T-cell (primary cell): ENCODE results near the gene CDKN2B. TPM values are rescaled to one million over a fixed set of nuclear protein-coding genes. Genes with fewer than 3 reads are reported as not detected.
A peak's percentile ranks its signal among the peaks of the same experiment; 100 is the strongest.

Source experiments
- ATAC-seq, 4 experiments: fragments of 200-7000 bp in 3 of 4; fragments of 150-1000 bp in 1 of 4; cut with Tn5 transposase; replicated peaks in 1 of 4; 1 replicate in 3 of 4; 2 replicates in 1 of 4; pipeline ENCODE4 v1.10.0; 2021; ENCODE audit warnings: moderate library complexity in 3 of 4, mild to moderate bottlenecking in 2 of 4, moderate number of reproducible peaks in 1 of 4
- CTCF ChIA-PET, 2 donors: fragments of 300-600 bp; sonication (Branson Sonifier 250); formaldehyde crosslinking; loops; one replicate each; lab custom pipeline; 2022; ENCODE audit warnings: antibody characterized with exemption in 2 of 2; lab: Charles Lee
- POLR2A ChIA-PET, 2 donors: fragments of 300-600 bp; sonication (Branson Sonifier 250); formaldehyde crosslinking; loops; one replicate each; lab custom pipeline; 2022; ENCODE audit warnings: antibody characterized with exemption in 2 of 2; lab: Charles Lee
- DNase-seq, 35 experiments: peaks; one replicate each; pipeline versions ENCODE4 v3.0.0 to v3.0.0-alpha.2; 2013 to 2023
- H3K27ac ChIP-seq: one replicate; pipeline ENCODE4 v1.5.1; 2013; ENCODE audit warnings: low read length
- H3K27me3 ChIP-seq, 2 experiments: replicated peaks in 1 of 2; 1 replicate in 1 of 2; 2 replicates in 1 of 2; pipeline versions ENCODE4 v1.6.1 to v1.7.0; 2013; ENCODE audit warnings: low read length in 1 of 2, mixed read lengths in 1 of 2; ENCODE audit not compliant: control insufficient read depth in 2 of 2, insufficient read depth in 2 of 2; ENCODE audit errors: extremely low read depth in 1 of 2
- H3K36me3 ChIP-seq, 2 donors: 1 replicate in 1 of 2; 2 replicates in 1 of 2; pipeline versions ENCODE4 v1.6.1 to v1.7.0; 2013; ENCODE audit warnings: low read length in 1 of 2; ENCODE audit not compliant: control insufficient read depth in 2 of 2, insufficient read depth in 1 of 2; ENCODE audit errors: extremely low read depth in 1 of 2
- H3K4me1 ChIP-seq, 2 experiments: 1 replicate in 1 of 2; 2 replicates in 1 of 2; pipeline versions ENCODE4 v1.6.1 to v1.7.0; 2013; ENCODE audit warnings: low read length in 2 of 2, mixed read lengths in 1 of 2; ENCODE audit not compliant: insufficient read depth in 2 of 2, control insufficient read depth in 1 of 2; ENCODE audit errors: extremely low read depth in 1 of 2
- H3K4me3 ChIP-seq, 2 donors: 1 replicate in 1 of 2; 2 replicates in 1 of 2; pipeline versions ENCODE4 v1.5.1 to v1.7.0; 2013; ENCODE audit warnings: mild to moderate bottlenecking in 2 of 2, low read length in 1 of 2, moderate library complexity in 1 of 2; ENCODE audit not compliant: control insufficient read depth in 1 of 2; ENCODE audit errors: extremely low read depth in 1 of 2
- H3K9me3 ChIP-seq: 2 replicates; pipeline ENCODE4 v1.7.0; 2013
- H3K27ac Mint-ChIP-seq, 2 donors: one replicate each; pipeline ENCODE4 v1.8.0; 2020 to 2021; ENCODE audit warnings: mild to moderate bottlenecking in 2 of 2, mixed read lengths in 2 of 2
- H3K27me3 Mint-ChIP-seq, 2 donors: one replicate each; pipeline ENCODE4 v1.8.0; 2021 to 2022; ENCODE audit warnings: mixed read lengths in 2 of 2
- H3K36me3 Mint-ChIP-seq: one replicate; pipeline ENCODE4 v1.8.0; 2021; ENCODE audit warnings: mixed read lengths
- H3K4me1 Mint-ChIP-seq, 3 donors: one replicate each; pipeline ENCODE4 v1.8.0; 2020 to 2022; ENCODE audit warnings: mixed read lengths in 3 of 3, mild to moderate bottlenecking in 1 of 3
- H3K4me3 Mint-ChIP-seq, 3 donors: one replicate each; pipeline ENCODE4 v1.8.0; 2020 to 2022; ENCODE audit warnings: mild to moderate bottlenecking in 3 of 3, mixed read lengths in 3 of 3, moderate library complexity in 3 of 3
- H3K9me3 Mint-ChIP-seq, 3 donors: one replicate each; pipeline ENCODE4 v1.8.0; 2020 to 2022; ENCODE audit warnings: mixed read lengths in 3 of 3
- WGBS: methylation state at CpG from one replicate; pipeline ENCODE4 v1.1.5; 2013; ENCODE audit warnings: missing lambda C conversion rate; ENCODE audit not compliant: insufficient coverage; 5-methylcytosine and 5-hydroxymethylcytosine counted together
- total RNA-seq, 35 experiments: library from RNA in 6 of 35; stranded (reverse) in 6 of 35; fragments of 120-200 nt in 1 of 35; gene quantifications; one replicate each; pipeline versions ENCODE4 v1.2.1 to v1.2.4 and lab custom pipeline; 2013 to 2026

Gene CDKN2B
- total RNA-seq, 5 donors from 2014 or later (not counting 1 experiment from before 2014, with no cell fraction given) = 0.33 to 4.4 (median 1.4) TPM

DNA sequence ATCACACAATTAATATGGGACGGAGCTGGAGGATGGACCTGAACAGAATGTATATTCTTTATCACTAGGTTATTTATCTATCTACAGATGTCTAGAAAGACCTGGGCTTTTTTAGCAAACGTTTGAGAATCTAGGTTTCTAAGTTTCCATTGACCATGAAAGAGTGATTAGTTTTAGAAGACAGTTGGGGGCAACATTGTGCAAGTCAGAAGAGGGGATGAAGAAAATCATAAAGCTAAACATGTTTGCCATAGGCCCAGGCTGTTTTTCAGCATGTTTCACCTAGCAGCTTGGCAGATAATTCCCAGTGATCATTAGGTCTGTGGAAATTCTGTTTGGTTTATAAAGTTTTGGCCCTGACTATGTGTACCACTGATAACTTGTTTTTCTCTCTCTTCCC, 44.1 kb upstream of the CDKN2B start:
- no peak overlapping the region for H3K27ac ChIP-seq
- peaks cover 28 to 35% (median 33%) of the 10 kb centered on the region in 3 donors for H3K4me1 Mint-ChIP-seq
- no peak overlapping the region for H3K27ac Mint-ChIP-seq
- DNase-seq (no peak), ATAC-seq (no peak)
- CTCF ChIA-PET = interaction anchor here in 1 of 2 donors (0.6 to 1.3 kb wide), 2 partner anchors 15 to 66 kb away, joined by 3 to 5 read pairs; no protein-coding TSS in a partner anchor
- no CpG with 5 or more reads among the region's 2 CpGs for WGBS
- H3K4me1 ChIP-seq = peaks cover 0 to 28% of the 10 kb centered on the region in 2 experiments
- no peaks in the 10 kb centered on the region for H3K27me3 Mint-ChIP-seq
- H3K27me3 ChIP-seq = no peaks in the 10 kb centered on the region
- no peak overlapping the region for H3K4me3 ChIP-seq
- H3K4me3 Mint-ChIP-seq = peak overlapping the region in 1 of 3 donors; percentile 16
- H3K9me3 ChIP-seq = no peaks in the 10 kb centered on the region
- H3K36me3 Mint-ChIP-seq = peaks cover 5% of the 10 kb centered on the region
- POLR2A ChIA-PET = no interaction called here
- no peaks in the 10 kb centered on the region for H3K36me3 ChIP-seq
- no peaks in the 10 kb centered on the region for H3K9me3 Mint-ChIP-seq

DNA sequence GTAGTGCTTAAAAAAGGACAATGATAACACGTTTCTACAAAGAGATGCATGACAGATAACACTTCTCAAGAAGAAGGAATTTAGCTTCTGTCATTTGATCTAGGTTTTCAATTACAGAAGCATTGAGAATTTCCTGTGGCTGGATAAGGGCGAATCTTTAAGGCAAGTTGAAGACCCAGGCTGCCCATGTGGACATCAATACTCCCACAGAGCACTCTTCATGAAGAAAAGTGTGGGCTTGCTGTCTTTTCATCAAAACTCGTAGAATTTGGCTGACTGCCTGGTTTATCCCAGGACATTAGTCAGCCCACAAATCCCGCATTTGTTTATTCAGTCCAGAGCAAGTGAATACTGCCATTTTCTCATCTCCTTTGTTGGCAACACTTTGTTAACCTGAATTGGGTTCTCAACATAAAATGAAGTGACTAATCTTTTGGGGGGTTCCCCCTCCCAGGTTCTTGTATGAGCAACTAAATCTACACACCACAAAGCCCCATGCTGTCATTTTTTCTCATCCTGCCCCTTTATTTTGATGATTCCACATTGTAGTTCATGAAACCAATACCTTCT, 43.4 kb upstream of the CDKN2B start:
- no peak overlapping the region for H3K4me3 ChIP-seq
- CTCF ChIA-PET = interaction anchor here in 1 of 2 donors (1.3 kb wide), 1 partner anchor 14 kb away, joined by 3 read pairs; no protein-coding TSS in a partner anchor
- DNase-seq (peak in 2 of 35 experiments; percentile 5 to 9), ATAC-seq (peak; percentile 63 to 75 (median 71))
- Mint-ChIP-seq H3K36me3 (peaks cover 5% of the 10 kb centered on the region), H3K4me1 (peaks cover 28 to 35% (median 33%) of the 10 kb centered on the region in 3 donors), H3K9me3 (no peaks in the 10 kb centered on the region), H3K27me3 (no peaks in the 10 kb centered on the region), H3K27ac (peak overlapping the region in 1 of 2 donors; percentile 17), H3K4me3 (peak overlapping the region in 1 of 3 donors; percentile 16)
- H3K4me1 ChIP-seq = peaks cover 0 to 28% of the 10 kb centered on the region in 2 experiments
- H3K27me3 ChIP-seq = no peaks in the 10 kb centered on the region
- no peak overlapping the region for H3K27ac ChIP-seq
- POLR2A ChIA-PET = no interaction called here
- H3K36me3 ChIP-seq = no peaks in the 10 kb centered on the region
- H3K9me3 ChIP-seq = no peaks in the 10 kb centered on the region
- 70% methylated on average over 1 of the region's 4 CpGs for WGBS

DNA sequence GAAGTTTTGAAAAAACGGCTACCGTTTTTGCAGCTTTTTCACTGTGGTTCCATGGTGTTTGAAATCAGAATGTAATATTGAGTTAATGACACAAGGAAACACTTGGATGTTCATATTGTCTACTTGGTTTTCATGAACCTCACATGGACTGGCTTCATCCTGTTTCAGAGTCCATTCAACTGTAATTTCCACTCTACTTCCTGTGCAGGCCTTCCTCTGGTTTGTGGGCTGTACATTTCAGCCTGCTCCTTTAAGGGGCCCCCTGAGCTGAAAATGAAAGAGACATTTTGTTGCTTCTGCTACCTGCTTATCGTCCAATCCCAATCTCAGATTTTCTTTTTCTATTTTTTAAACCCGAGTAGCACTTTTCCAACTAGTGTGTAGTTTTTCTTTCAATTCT, 41.8 kb upstream of the CDKN2B start:
- peak in 2 of 35 experiments; percentile 4 to 27 for DNase-seq
- Mint-ChIP-seq H3K9me3 (no peaks in the 10 kb centered on the region), H3K4me3 (peak overlapping the region in 2 of 3 donors; percentile 15 to 54), H3K27me3 (no peaks in the 10 kb centered on the region), H3K27ac (peak overlapping the region; percentile 9 to 48), H3K36me3 (no peaks in the 10 kb centered on the region), H3K4me1 (peaks cover 37 to 47% (median 46%) of the 10 kb centered on the region in 3 donors)
- Histone ChIP-seq H3K4me1 (peaks cover 0 to 35% of the 10 kb centered on the region in 2 experiments), H3K36me3 (no peaks in the 10 kb centered on the region), H3K27me3 (no peaks in the 10 kb centered on the region), H3K4me3 (peak overlapping the region in 1 of 2 donors; percentile 6), H3K9me3 (no peaks in the 10 kb centered on the region), H3K27ac (no peak overlapping the region)
- peak; percentile 62 to 77 (median 70) for ATAC-seq
- ChIA-PET POLR2A (interaction anchor here in 1 of 2 donors (1.3 kb wide), 1 partner anchor 14 kb away, joined by 3 read pairs; no protein-coding TSS in a partner anchor), CTCF (interaction anchor here in 1 of 2 donors (1.2 kb wide), 1 partner anchor 11 kb away, joined by 4 read pairs; no protein-coding TSS in a partner anchor)
- 60% methylated on average over 1 of the region's 4 CpGs for WGBS

DNA sequence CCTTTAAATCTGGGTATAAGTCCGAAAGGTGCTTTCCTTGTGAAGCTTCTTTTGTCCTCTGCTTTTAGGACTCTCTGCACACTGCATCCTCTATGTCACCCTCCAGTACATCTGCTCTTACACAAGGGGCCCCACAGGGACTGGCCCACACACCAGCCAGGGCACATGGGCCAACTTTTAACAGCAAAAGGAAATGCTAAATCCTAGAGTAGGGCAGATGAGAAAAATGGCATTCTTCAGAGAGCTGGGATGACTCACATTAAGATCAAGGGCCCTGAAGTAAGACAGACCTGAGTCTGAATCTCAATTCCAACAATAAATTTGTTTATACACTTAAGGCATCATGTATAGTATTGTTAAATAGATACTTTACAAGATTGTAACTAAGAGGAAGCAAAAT, 40.3 kb upstream of the CDKN2B start:
- ChIA-PET CTCF (interaction anchor here in 1 of 2 donors (0.6 to 1.2 kb wide), 3 partner anchors 10 to 908 kb away, joined by 3 to 4 read pairs (median 3); partner anchors contain the start of gene IFNW1), POLR2A (no interaction called here)
- H3K9me3 ChIP-seq = no peaks in the 10 kb centered on the region
- H3K36me3 ChIP-seq = no peaks in the 10 kb centered on the region
- peaks cover 0 to 35% of the 10 kb centered on the region in 2 experiments for H3K4me1 ChIP-seq
- no peak overlapping the region for H3K27ac Mint-ChIP-seq
- no peak overlapping the region for H3K4me3 ChIP-seq
- ATAC-seq (no peak), DNase-seq (no peak)
- H3K27me3 Mint-ChIP-seq = no peaks in the 10 kb centered on the region
- H3K4me1 Mint-ChIP-seq = peaks cover 42 to 61% (median 53%) of the 10 kb centered on the region in 3 donors
- H3K36me3 Mint-ChIP-seq = no peaks in the 10 kb centered on the region
- no peaks in the 10 kb centered on the region for H3K9me3 Mint-ChIP-seq
- H3K4me3 Mint-ChIP-seq = no peak overlapping the region
- H3K27me3 ChIP-seq = no peaks in the 10 kb centered on the region
- H3K27ac ChIP-seq = no peak overlapping the region
- no CpG with 5 or more reads among the region's 1 CpG for WGBS

DNA sequence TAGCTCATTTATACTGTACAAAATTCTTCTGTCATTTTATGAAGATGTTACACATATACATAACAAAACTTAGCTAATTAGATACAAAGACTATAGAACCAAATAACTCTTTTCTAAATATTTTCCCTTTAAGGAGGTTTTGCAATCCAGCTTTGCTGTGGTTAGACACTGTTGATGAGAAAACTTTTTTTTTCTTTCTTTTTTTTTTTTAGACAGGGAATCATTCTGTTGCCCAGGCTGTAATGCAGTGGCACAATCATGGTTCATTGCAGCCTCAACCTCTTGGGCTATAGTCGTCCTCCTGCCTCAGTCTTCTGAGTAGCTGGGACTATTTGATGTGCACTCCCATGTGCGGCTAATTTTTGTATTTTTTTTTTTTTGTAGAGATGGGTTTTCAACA, 38.5 kb upstream of the CDKN2B start:
- no peaks in the 10 kb centered on the region for H3K9me3 Mint-ChIP-seq
- H3K4me1 Mint-ChIP-seq = peaks cover 36 to 50% (median 40%) of the 10 kb centered on the region in 3 donors
- H3K36me3 ChIP-seq = no peaks in the 10 kb centered on the region
- ChIA-PET POLR2A (interaction anchor here in 1 of 2 donors (0.6 to 0.7 kb wide), 3 partner anchors 24 to 311 kb away, joined by 3 to 4 read pairs (median 4); no protein-coding TSS in a partner anchor), CTCF (interaction anchor here in 1 of 2 donors (0.9 to 1.2 kb wide), 3 partner anchors 10 to 234 kb away, joined by 3 read pairs; no protein-coding TSS in a partner anchor)
- no peak overlapping the region for H3K4me3 ChIP-seq
- H3K36me3 Mint-ChIP-seq = no peaks in the 10 kb centered on the region
- no peak for ATAC-seq
- 100% methylated on average over 1 of the region's 2 CpGs for WGBS
- H3K27ac ChIP-seq = no peak overlapping the region
- no peaks in the 10 kb centered on the region for H3K27me3 ChIP-seq
- no peak overlapping the region for H3K27ac Mint-ChIP-seq
- H3K4me3 Mint-ChIP-seq = no peak overlapping the region
- H3K9me3 ChIP-seq = no peaks in the 10 kb centered on the region
- H3K4me1 ChIP-seq = peaks cover 0 to 30% of the 10 kb centered on the region in 2 experiments
- DNase-seq = no peak
- H3K27me3 Mint-ChIP-seq = peaks cover 0 to 3% of the 10 kb centered on the region in 2 donors

DNA sequence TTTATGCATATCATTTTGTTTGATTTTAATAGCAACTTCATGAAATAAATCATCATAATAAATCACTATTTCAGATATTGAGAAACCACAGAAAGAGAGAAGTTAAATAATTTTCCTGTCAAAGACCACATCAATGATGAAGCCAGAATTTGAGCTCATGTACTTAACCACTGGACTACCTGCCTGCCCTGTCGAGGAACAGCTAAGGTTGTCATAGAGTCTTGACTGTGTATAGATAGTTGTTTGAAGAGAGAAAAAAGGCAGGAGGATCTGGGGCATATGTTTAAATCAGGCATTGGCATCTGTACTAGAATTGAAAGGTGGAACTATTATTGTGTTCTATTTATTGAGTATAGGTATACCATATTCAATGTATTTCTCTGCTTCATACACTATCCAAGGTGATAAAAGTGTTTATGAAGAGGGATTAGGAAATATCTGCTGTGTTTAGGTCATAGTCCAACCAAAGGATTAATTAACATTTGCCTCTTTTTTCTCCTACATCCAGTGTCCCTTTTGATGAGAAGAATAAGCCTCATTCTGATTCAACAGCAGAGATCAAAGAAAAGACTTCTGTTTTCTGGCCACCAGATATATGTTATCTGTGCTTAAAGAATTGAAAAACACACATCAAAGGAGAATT, 37.3 kb upstream of the CDKN2B start:
- Mint-ChIP-seq H3K27me3 (peaks cover 0 to 3% of the 10 kb centered on the region in 2 donors), H3K9me3 (no peaks in the 10 kb centered on the region), H3K27ac (peak overlapping the region in 1 of 2 donors; percentile 20), H3K4me3 (no peak overlapping the region), H3K4me1 (peaks cover 24 to 42% (median 31%) of the 10 kb centered on the region in 3 donors), H3K36me3 (no peaks in the 10 kb centered on the region)
- H3K4me3 ChIP-seq = no peak overlapping the region
- H3K4me1 ChIP-seq = peaks cover 0 to 18% of the 10 kb centered on the region in 2 experiments
- ChIA-PET POLR2A (no interaction called here), CTCF (interaction anchor here in 1 of 2 donors (1.0 kb wide), 1 partner anchor 9 kb away, joined by 4 read pairs; no protein-coding TSS in a partner anchor)
- ATAC-seq (peak in 1 of 4 experiments; percentile 42), DNase-seq (no peak)
- H3K27ac ChIP-seq = no peak overlapping the region
- H3K9me3 ChIP-seq = no peaks in the 10 kb centered on the region
- 0% methylated on average over 1 of the region's 1 CpG for WGBS
- H3K27me3 ChIP-seq = no peaks in the 10 kb centered on the region
- no peaks in the 10 kb centered on the region for H3K36me3 ChIP-seq
